ENCODE results near the gene AVP.

The AVP gene

DNA sequence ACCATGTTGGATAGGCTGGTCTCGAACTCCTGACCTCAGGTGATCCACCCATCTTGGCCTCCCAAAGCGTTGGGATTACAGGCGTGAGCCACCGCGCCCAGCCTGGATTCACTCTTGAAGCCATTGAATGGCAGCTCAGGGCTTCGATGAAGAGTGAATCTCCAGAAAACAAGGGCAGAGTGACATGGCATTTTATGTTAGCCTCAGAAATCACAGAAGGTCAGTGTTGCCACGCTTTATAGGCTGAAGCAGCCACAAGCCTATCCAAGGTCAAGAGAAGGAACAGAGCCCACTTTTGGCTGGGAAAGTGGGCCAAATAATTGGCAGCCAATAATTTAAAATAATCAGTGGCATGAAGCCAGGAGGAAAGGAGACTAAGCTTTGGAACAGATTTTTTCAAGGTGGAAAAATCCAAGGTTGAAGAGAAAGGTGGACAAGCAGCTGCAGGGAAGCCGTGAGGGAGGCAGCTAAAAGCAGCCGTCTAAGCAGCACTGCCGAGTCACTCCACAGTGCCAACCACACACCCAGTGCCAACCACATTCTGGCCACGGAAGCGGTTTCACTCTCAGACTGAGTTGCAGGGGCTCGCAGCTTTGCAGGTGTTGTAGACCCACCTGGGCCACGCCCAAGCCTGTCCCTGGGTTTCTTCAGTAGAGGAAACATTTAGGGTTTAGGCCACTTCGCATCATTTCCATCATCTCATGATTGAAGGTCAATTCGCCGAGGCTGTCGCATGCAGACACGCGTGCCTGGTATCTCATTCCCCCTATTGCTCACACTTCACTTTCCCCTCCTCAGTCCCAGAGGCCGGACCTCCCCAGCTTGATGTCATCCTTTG is 17.4 kb upstream of the AVP start:
- FAIRE-seq: peak; percentile 33
- DNase-seq (ENCODE audit: insufficient read length, low spot score): no peak
- TF ChIP-seq PAX5 (IDR thresholded peaks at IDR 0.05; ENCODE audit: insufficient read depth, low read length, severe bottlenecking): no peak
- TF ChIP-seq POLR2AphosphoS5 (IDR thresholded peaks at IDR 0.05; ENCODE audit: low read depth, low read length): no peak

GRCh38 chr20:3101251-3101650 is 16.7 kb upstream of the AVP start:
- TF ChIP-seq PAX5 (IDR thresholded peaks at IDR 0.05; ENCODE audit: insufficient read depth, low read length, severe bottlenecking) (no peak), POU2F2 (IDR thresholded peaks at IDR 0.05; ENCODE audit: low read depth, low read length) (no peak), SPI1 (IDR thresholded peaks at IDR 0.05; ENCODE audit: low read depth, low read length) (no peak), POLR2AphosphoS5 (IDR thresholded peaks at IDR 0.05; ENCODE audit: low read depth, low read length) (no peak), POLR2A (IDR thresholded peaks at IDR 0.05; ENCODE audit: low read depth, low read length) (no peak), TAF1 (IDR thresholded peaks at IDR 0.05; ENCODE audit: low read depth, low read length) (no peak)
- DNase-seq (ENCODE audit: insufficient read length, low spot score) (no peak), FAIRE-seq (no peak)

DNA sequence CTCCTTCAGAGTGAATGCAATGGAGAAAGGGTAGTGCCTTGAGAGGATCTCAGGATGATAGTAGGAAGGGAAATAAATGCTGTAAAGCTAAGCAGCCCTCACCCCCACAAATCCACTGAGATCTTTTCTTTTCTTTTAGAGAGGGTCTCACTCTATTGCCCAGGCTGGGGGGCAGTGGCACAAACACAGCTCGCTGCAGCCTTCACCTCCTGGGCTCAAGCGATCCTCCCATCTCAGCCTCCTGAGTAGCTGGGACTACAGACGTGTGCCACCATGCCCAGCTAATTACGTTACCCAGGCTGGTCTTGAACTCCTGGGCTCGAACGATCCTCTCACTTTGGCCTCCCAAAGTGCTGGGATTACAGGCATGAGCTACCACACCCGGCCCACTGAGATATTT is 16.0 kb upstream of the AVP start:
- DNase-seq (ENCODE audit: insufficient read length, low spot score): no peak
- FAIRE-seq: no peak
- TF ChIP-seq POU2F2 (IDR thresholded peaks at IDR 0.05; ENCODE audit: low read depth, low read length): no peak
- TF ChIP-seq TAF1 (IDR thresholded peaks at IDR 0.05; ENCODE audit: low read depth, low read length): no peak
- TF ChIP-seq PAX5 (IDR thresholded peaks at IDR 0.05; ENCODE audit: insufficient read depth, low read length, severe bottlenecking): no peak
- no peak for TF ChIP-seq POLR2AphosphoS5 (IDR thresholded peaks at IDR 0.05; ENCODE audit: low read depth, low read length)
- TF ChIP-seq POLR2A (IDR thresholded peaks at IDR 0.05; ENCODE audit: low read depth, low read length): no peak
- TF ChIP-seq SPI1 (IDR thresholded peaks at IDR 0.05; ENCODE audit: low read depth, low read length): no peak

GRCh38 chr20:3094848-3095629 is 10.5 kb upstream of the AVP start:
- DNase-seq (ENCODE audit: insufficient read length, low spot score): no peak
- FAIRE-seq: no peak
- no peak for TF ChIP-seq TAF1 (IDR thresholded peaks at IDR 0.05; ENCODE audit: low read depth, low read length)
- no peak for TF ChIP-seq POLR2A (IDR thresholded peaks at IDR 0.05; ENCODE audit: low read depth, low read length)
- no peak for TF ChIP-seq PAX5 (IDR thresholded peaks at IDR 0.05; ENCODE audit: insufficient read depth, low read length, severe bottlenecking)
- no peak for TF ChIP-seq POU2F2 (IDR thresholded peaks at IDR 0.05; ENCODE audit: low read depth, low read length)
- no peak for TF ChIP-seq SPI1 (IDR thresholded peaks at IDR 0.05; ENCODE audit: low read depth, low read length)
- no peak for TF ChIP-seq POLR2AphosphoS5 (IDR thresholded peaks at IDR 0.05; ENCODE audit: low read depth, low read length)

GRCh38 chr20:3093861-3094361 is 9.4 kb upstream of the AVP start:
- FAIRE-seq (peak; percentile 71), DNase-seq (ENCODE audit: insufficient read length, low spot score) (no peak)
- TF ChIP-seq POLR2AphosphoS5 (IDR thresholded peaks at IDR 0.05; ENCODE audit: low read depth, low read length) (no peak), TAF1 (IDR thresholded peaks at IDR 0.05; ENCODE audit: low read depth, low read length) (no peak), POU2F2 (IDR thresholded peaks at IDR 0.05; ENCODE audit: low read depth, low read length) (no peak), POLR2A (IDR thresholded peaks at IDR 0.05; ENCODE audit: low read depth, low read length) (no peak), SPI1 (IDR thresholded peaks at IDR 0.05; ENCODE audit: low read depth, low read length) (no peak), PAX5 (IDR thresholded peaks at IDR 0.05; ENCODE audit: insufficient read depth, low read length, severe bottlenecking) (no peak)

DNA sequence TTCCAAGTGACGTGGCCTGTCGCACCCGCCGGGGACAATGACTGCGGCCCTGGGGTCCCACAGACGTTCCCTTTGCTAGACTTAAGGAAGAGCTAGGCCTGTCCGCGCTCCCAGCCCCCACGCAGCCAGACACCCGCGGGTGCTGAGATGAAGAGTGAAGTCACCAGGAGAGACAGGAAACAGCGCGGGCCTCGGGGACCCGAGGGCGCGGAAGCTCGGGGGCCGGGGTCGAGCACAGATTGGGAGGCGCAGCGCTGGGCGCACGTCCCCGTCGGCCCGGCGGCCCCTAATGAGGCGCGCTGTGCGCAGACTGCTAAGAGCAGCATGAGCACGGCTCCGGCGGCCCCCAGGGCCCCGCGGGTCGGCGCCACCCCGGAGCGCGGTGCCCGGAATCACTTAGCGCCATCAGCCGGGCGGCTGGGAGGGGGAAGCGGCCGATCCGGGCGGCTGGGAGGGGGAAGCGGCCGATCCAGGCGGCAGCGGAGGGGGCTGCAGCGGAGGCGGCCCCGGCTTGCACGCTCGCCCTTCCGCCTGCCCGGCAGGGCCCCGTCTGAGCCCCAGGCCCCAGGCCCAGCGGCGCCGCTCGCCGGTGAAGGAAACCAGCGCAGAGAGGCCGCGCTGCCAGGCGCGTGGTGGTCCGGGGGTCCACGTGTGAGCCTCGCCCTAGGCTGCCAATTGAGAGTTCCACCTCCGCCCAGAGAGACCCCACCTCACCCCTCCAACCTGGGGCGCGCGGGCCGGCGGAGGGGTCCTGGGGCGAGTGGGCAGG is 8.3 kb upstream of the AVP start:
- no peak for DNase-seq (ENCODE audit: insufficient read length, low spot score)
- no peak for FAIRE-seq
- TF ChIP-seq TAF1 (IDR thresholded peaks at IDR 0.05; ENCODE audit: low read depth, low read length) (no peak), POU2F2 (IDR thresholded peaks at IDR 0.05; ENCODE audit: low read depth, low read length) (no peak), POLR2AphosphoS5 (IDR thresholded peaks at IDR 0.05; ENCODE audit: low read depth, low read length) (no peak), PAX5 (IDR thresholded peaks at IDR 0.05; ENCODE audit: insufficient read depth, low read length, severe bottlenecking) (no peak), POLR2A (IDR thresholded peaks at IDR 0.05; ENCODE audit: low read depth, low read length) (no peak), SPI1 (IDR thresholded peaks at IDR 0.05; ENCODE audit: low read depth, low read length) (no peak)

DNA sequence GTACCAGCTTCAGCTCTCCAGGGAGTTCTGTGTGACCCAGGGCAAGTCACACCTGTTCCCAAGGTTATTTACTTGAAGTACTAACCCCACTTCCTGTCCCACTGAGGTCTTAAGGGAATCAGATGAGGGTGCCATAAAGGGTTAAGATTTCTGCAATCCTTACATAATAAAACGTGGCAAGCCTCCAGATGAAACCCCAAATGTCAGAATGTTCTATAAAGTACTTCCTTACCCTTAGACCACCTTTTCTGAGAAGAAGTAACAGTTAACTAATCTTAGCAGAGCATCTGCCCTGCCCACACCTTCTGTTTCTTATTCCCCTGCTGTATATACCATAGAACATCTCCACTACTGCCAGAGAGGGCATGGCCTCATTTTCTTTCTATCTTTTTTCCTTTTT is 6.0 kb upstream of the AVP start:
- no peak for FAIRE-seq
- TF ChIP-seq TAF1 (IDR thresholded peaks at IDR 0.05; ENCODE audit: low read depth, low read length) (no peak), PAX5 (IDR thresholded peaks at IDR 0.05; ENCODE audit: insufficient read depth, low read length, severe bottlenecking) (no peak), POU2F2 (IDR thresholded peaks at IDR 0.05; ENCODE audit: low read depth, low read length) (no peak), POLR2AphosphoS5 (IDR thresholded peaks at IDR 0.05; ENCODE audit: low read depth, low read length) (no peak), SPI1 (IDR thresholded peaks at IDR 0.05; ENCODE audit: low read depth, low read length) (no peak), POLR2A (IDR thresholded peaks at IDR 0.05; ENCODE audit: low read depth, low read length) (no peak)
- no peak for DNase-seq (ENCODE audit: insufficient read length, low spot score)

DNA sequence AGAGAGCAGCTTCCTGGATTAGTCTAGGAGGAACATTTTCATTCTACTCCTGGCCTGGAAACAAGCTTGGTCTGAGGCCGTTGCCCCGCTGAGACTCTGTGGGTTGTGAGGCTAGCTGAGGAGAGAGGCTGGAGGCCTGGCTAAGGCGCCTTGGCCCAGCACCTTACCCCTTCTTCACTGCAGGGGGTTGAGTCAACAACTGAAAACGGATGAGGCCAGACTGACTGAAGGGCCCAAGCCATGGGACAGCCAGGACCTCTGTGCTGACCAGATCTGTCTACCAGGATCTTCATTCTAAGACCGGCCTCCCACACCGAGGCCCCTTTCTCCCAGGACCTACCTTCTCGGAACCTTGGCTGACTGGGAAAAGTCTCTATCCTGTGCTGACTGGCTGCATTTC is 3.5 kb upstream of the AVP start:
- no peak for DNase-seq (ENCODE audit: insufficient read length, low spot score)
- no peak for TF ChIP-seq POU2F2 (IDR thresholded peaks at IDR 0.05; ENCODE audit: low read depth, low read length)
- no peak for TF ChIP-seq TAF1 (IDR thresholded peaks at IDR 0.05; ENCODE audit: low read depth, low read length)
- TF ChIP-seq POLR2AphosphoS5 (IDR thresholded peaks at IDR 0.05; ENCODE audit: low read depth, low read length): no peak
- TF ChIP-seq POLR2A (IDR thresholded peaks at IDR 0.05; ENCODE audit: low read depth, low read length): no peak
- TF ChIP-seq SPI1 (IDR thresholded peaks at IDR 0.05; ENCODE audit: low read depth, low read length): no peak
- no peak for TF ChIP-seq PAX5 (IDR thresholded peaks at IDR 0.05; ENCODE audit: insufficient read depth, low read length, severe bottlenecking)
- FAIRE-seq: no peak

All from GM12891 (cell line).